Globus pallidus (tissue), 1 donor: ENCODE results near the gene MBNL1.

Experiments used
- DNase-seq: peaks from one replicate; pipeline ENCODE4 v3.0.0-alpha.2; 2015; ENCODE audit warnings: low spot score

Gene MBNL1

DNA sequence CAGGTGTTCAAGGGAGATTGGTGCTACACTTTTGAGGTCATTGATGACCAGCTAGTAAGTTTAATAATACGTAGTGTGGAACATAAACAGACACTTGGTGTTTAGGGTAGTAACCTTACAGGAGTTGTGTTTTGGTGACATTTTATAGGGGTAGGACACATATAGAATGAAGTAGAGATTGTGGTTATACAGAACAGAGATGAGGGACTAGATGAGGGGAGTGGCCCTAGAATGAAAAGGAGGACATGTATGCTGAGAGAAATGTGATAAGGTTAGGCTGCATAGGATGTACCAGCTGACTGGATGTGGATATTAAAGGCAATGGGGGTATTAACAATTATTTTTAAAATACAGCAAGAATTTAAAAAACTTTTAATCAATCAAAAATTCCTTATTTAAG, 8.0 kb downstream of the MBNL1 start:
- no peak for DNase-seq

DNA sequence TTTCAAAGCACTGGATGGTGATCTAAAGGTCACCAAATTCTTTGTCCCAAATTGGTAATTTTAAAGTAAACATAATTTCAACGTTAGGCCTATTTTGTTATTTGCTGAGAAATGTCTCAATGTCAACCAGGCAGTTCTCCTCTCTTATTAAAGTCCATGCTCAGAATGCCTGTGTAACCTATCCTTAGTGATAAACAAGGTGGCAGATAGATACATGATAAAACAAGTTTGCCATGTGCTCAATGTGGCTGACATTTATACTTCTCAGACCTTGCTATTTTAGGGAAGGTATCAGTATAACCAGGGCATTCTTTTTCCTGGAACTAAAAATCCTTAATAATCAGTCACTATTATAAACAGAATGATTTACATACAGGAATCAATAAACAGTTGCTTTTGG, 8.5 kb downstream of the MBNL1 start:
- DNase-seq: no peak

DNA sequence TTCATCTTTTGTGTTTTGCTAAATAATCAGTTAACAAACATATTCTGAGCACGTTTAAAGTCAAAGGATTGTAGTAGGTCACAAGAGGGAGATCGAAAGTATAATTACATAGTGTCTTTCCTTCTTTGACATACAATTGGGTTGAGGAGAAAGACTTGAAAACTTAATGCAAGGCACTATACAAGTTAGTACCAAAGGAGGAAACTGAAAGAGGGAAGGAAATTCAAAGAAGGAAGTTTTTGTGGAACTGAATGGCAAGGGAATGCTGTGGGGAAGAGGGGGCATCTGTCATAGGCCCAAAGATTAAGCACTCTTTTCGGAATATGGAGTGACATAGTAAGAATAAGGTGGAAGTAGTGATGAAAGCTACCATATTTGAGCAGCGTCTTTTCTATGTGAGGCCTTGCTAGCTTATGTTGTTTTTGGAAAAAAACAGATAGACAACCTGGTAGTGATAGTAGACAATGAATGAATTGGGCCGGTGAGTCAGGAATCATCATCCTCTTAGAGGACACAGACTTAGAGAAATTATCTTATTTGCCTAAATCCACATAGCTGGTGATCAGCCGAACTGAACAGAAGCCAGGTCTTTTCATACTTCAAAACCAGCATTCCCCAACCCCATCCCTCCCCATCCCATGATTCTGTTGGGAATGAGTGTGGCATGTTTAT, 10.2 kb downstream of the MBNL1 start:
- no peak for DNase-seq

DNA sequence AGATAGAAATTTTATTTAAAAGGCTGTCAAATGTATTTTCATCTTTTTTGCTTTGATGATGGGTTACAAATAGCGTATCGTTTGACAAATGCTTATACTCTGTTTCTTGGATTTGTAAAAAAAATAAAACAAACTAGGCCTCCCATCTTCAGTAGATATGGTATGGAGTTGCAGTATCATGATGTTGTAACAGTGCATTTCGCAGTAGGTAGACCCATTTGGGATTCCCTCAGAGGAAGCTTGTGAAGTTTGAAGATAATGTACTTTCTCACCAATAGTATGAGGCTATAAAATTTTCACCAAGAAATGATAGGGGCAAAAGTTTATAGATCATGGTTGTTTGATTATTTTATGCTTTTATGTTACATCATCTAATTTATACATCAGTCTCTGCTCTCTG, 10.8 kb downstream of the MBNL1 start:
- no peak for DNase-seq

DNA sequence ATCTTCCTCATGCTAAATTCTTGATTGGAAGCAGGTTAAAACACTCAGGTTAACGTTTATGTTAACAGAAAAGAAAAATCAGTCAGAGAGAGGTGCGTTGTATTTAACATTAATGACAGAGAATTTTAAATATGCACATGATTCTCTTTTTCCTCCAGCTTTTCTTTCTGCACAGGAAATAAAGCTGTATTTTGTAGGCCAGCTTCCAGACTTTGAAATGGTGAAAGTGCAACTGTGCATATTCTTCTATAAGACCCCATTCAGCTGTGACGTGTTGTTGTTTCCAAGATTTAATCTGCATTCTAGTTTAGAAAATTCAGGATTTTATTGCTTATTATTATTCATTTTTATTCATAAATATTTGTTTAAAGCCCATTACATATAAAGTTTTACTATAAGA, 11.8 kb downstream of the MBNL1 start:
- DNase-seq: no peak

DNA sequence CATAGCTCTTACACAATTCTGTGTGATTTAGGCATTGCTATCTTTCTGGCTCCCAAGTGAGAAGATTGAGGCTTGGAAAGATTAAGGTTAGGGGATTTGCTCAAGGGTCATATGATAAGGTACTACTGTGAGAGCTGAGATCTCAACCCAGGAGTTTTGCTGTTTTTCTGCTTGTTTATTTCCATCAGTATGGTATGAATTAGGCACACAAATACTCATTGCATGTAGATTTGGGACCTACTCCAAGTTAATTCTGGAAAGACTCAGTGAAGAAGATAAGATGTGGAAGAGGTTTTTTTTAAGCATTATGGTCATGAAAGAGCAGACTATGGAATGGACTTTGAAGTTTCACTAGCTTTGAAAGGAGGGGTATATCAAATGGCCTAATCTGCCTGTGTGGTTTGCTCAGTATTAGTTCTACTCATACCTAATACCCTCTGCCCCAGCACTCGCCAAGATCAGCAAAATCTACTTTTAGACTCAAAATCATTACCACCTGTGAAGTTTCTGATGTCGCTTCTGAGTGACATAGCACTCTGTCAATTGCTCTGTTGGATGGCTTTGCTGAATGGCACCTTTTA, 12.5 kb downstream of the MBNL1 start:
- no peak for DNase-seq

DNA sequence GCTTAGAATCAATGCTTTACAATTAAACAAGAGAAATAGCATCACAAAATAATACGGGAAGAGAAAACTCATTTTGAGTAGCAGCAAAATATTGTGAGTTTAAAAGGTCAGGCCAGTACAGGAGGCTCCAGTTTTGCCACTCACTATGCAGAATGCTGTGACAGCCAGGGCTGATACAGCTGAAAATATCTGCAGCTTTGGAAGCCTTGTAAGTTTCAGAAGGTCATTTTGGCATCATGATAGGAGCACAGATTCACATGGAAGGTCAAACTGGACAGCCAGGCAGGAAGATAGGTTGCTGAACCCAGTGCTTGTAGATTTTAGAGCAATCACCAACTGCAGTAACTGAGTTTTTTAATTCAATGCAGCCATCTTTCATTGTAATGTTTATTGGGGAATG, 14.1 kb downstream of the MBNL1 start:
- no peak for DNase-seq

DNA sequence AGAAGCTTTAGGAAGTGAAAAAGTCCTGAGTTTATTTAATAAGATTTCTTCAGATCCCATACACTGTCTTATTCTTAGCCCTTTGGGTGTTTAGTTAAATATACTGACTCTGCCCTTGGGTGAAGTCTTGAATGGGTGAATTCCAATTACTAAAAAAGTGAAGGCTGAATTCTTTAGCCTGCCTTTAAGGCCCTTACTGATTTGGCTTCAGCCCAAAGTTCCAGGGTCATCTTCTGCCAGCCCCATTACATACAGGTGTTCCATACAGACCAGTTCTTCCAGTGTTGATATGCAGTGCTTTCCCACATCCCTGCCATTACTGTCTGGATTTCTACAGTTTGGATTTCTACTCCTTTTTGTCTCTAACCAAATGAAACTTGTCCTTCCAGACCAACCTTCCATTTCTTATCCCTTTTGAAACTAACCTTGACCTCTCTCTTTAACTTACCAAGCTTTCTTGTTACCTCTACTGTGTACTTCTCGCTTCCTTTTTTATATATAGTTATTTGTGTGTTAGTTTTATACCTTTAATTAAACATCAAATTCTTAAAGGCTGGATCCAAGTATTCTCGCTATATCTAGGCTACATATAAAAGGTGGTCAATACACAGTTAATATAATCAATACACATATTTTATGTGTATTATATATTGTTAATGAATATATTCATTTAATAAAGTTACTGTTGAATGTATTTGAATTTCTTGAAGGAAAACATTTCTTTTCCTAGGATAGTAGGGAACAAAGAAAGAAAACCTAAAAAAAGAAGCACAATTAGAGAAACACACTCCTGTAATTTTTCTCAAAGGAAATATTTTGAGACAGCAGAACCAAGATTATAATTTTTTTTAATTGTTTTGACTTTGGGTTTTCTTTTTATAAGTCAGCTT, 15.0 kb downstream of the MBNL1 start:
- no peak for DNase-seq

DNA sequence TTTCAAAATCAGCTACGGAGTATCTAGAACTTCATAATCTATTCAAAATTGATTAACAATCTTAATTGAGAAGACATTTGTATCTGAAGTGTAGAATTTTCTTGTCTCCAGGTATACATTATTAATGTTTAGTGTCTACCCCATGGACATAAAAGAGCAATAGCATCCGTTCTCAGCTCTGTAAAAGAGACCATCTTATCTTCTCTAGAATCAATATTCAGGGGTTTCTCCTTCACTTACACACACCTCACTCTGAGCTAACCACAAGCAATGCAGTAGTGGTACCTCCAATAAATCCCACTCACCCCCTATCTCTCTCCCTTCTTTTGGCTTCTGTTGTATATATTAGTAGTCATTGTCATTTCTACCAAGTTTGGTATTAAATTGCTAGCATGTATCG, 16.2 kb downstream of the MBNL1 start:
- no peak for DNase-seq

DNA sequence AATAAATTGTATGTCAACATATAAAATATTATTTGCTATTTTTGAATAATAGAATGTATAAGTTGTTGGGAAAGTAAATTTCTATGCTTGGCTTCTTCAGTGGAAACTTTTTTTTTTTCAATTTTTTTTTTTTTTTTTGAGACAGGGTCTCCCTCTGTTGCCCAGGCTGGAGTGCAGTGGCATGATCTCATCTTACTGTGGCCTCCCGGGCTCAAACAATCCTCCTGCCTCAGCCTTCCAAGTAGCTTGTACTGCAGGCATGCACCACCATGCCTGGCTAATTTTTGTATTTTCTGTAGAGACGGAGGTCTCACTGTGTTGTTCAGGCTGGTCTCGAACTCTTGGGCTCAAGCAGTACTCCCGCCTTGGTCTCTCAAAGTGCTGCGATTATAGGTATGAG, 16.8 kb downstream of the MBNL1 start:
- DNase-seq: no peak

DNA sequence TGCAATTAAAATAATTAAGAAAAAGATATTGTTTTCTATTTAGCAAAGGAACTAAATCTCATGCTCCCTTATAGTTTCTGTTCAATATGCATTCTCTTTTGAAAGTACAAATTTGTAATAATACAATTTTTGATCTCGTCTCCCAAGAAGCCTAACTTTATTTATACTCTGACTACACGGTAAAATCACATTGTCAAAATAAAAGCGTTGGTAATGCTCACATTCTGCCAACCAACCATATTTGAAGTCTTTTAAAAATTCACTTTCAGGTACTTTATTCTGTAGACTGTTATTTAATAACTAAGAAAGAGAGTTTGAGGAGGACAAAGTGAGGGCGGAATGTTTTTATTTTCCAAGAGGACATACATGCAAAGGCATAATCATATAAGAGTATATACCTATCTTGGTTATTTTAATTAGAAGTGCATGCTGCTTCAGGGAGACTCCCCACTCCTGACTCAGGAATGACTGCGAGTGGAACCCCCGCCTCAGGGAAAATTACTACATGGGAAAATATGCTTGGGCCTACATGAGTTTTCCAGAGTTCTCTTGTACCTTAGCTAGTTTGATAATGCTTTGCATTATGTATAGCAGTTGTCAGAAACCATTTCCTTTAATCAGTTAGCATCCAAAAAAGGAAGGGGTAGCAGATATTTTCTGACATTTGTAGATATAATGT, 19.3 kb downstream of the MBNL1 start:
- DNase-seq: no peak

DNA sequence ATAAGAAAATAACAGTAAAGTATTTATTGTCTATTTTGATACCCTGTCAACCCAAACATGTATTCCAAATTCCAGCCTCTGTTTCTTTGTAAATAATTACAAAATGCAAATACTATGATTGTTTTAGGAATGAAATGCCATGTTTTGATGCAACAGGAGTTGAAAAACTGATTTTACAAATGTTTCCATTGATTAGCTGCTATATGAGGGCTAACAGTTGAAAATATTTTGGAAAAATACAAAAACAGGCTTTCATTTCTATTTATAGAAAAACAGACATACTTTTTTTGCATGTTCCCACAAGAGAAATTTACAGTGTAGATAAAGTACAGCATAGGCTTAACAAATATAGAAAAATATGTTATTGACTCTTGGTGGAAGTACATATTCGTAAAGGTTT, 20.0 kb downstream of the MBNL1 start:
- no peak for DNase-seq

DNA sequence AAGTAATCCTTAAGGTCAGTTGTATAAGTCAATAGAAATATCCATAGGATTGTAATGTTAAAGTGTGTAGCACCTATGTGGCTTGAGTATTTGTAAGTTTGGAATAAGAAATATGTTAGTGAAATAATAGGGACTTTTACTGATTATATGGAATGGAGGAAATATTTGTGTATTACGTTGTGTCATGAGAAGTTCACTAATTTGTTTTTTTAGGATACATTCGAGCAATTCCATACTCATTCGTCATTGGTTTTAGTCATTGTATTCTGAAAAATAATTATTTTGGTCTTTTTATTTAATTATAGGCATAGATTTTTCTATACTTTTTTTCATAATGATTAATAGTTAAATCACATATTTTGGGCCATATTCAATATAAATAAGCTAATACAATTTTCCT, 21.0 kb downstream of the MBNL1 start:
- DNase-seq: no peak

DNA sequence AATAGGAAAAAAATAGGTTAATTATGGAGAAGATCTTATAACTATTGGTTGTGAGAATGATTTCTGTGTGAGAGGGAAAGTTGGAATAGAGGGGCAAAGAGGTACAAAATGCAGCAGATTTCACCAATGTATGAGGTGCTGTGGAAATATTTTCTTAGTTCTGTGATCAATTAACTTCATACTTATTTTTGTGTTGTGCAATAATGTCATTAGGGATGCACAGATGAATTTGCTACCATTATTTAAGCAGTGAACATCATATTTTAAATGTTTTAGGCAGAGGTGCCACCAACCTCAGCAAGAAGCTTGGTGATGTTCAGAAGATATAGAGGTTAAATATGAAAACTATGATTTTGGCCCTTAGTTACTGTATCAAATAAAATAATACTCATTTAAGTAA, 21.6 kb downstream of the MBNL1 start:
- DNase-seq: no peak

DNA sequence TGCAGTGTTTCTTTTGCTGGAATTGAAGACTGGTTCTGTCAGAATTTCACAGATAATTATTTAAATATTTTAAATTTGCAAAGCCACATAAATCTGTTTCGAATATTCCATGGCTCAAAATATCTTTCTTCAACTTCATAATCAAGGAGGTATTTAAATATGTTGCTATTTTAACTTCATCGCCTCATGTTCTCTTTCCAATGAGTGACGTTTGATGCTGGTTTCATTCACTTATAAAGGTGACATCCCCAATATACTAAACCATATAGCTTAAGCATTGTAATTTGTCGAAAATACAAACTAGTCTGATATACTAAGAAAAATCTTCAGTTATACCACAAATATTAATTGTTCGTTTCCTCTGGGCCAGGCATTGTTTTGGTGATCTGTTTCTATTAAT, 22.5 kb downstream of the MBNL1 start:
- no peak for DNase-seq

DNA sequence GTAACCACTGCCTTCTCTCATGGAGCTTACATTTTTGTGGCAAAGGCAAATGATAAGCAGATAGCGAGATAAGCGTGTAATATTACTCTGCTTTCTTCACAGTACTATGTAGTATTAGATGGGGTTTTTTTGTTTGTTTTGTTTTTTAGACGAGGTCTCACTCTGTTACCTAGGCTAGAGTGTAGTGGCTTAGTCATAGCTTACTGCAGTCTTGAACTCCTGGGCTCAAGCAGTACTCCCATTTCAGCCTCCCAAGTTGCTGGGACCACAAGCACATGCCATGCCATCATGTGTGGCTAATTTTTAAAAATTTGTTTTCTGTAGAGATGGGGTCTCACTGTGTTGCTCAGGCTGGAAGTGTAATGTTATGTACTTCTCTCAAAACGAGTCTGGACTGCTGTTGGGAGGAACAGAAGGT, 22.9 kb downstream of the MBNL1 start:
- DNase-seq: no peak

DNA sequence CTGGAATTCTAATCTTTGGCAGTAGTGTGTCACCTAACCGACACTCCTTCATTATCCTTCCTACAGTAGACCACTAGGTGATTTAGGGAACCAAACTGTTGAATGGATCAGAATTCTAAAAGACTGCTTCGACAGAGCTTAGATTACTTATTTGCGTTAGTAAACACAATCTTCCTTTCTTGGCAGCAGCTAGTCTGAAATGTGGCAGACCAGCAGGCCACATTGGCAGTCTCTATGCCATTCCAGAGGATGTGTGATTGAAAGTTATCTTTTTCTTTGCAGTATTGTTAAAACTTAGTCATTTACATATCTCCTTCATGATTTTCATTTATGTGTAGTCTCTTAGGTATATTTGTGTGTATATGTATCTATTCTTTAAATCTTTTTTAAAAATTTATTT, 23.6 kb downstream of the MBNL1 start:
- DNase-seq: no peak

DNA sequence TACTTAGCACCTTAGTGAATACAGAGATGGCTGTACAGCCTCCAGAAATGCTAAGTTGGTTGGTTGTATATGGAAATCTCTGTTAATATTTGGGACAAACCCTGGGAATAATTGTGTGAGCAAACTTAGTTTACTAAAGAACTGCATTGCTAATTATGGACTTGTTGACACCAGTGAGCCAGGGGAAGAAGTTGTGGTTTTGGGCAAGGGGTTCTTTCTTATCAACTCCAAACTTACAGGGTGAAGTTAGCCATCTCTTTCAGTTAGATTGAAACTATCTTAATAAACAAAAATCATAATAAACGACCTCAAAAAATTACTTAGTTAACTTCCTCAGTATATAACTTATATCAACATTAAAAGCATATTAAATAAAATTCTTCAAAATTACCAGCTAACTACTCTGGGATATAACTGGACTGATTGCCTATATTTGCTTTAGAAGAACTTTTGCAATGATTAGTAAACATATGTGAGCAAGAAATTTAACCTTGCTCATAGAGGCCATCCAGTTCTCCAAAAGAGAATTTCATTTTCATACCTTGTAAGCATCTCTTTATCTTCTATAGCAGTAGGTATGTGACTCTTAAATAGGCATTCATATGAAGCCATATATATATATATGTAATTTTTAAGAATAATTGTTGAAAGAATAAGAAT, 24.7 kb downstream of the MBNL1 start:
- no peak for DNase-seq

DNA sequence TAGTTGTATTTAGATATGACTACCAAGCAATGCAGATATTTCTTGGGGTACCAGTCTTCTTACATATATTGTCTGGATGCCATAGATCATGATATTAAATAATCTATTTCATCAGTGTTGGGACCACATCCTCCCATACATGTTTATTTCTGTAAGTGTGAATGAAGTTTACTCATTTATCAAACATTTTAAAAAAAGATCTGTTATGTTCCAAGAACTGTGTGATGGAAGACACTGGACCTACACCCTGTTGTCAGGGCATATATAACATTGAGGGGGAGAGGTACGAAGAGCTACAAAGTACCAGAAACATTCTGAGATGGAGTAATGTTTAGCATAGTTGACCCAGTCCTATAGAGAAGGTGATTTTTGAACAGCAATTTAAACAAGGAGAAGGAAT, 26.6 kb downstream of the MBNL1 start:
- DNase-seq: no peak

DNA sequence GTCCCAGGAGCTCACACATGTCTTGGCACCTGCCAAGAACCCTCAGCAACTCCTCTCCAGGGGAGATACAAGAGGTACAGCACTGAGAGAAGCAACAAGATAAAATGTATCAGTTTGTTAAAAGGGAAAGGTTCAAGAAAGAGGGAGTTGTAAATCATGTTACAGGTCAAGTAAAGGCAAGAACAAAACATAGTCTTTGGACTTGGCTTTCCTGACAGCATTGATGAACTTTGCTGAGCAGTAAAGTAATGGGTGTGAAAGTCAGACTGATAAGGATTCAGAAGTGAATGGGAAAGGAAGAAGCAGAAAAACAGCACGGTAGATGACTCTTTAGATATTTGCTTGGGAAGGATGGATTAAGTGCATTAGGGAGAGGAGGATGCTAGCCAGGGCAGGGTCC, 27.1 kb downstream of the MBNL1 start:
- no peak for DNase-seq

DNA sequence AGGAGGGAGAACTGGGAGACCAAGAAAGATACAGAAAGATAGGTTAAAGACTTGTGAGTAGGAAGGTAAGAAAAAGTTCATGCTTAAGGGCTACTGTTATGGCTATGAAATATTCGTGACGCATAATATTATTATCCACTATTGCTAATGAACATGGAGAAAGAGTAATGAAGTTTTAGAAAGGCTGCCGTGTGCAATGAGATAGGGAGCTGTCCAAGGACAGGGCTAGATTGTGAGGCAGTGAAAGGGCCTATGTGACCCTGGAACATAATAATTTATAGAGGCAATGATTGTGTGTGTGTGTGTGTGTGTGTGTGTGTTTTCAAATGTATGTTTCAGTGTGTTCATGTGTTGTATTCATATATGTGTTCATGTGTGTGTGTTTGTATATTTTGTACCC, 27.7 kb downstream of the MBNL1 start:
- no peak for DNase-seq

DNA sequence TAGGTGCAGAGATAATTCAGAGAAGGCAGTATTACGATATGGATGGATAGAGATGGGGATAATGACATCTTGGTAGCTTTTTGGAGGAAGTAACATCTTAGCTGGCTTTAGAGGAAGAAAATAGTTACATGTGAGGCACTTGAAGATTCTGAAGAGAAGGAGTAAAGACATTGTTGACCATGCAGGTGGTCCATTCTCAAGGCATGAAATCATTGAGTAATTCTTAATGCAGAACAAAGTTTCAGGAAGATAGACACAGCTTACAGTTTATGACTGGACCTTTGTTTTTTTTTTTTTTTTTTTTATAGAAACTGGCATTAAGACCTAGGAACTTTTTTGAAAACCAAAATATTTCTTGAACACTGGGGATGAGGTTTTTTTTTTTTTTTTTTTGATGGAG, 28.2 kb downstream of the MBNL1 start:
- no peak for DNase-seq
